HG02763 (cell line): ENCODE data around the gene RNF121.

Source experiments
- ATAC-seq: cut with Tn5 transposase; IDR thresholded peaks from one replicate; pipeline ENCODE4 v1.9.1; 2021; ENCODE audit warnings: mild to moderate bottlenecking, moderate library complexity; ENCODE audit not compliant: unreplicated experiment

RNF121 gene

DNA sequence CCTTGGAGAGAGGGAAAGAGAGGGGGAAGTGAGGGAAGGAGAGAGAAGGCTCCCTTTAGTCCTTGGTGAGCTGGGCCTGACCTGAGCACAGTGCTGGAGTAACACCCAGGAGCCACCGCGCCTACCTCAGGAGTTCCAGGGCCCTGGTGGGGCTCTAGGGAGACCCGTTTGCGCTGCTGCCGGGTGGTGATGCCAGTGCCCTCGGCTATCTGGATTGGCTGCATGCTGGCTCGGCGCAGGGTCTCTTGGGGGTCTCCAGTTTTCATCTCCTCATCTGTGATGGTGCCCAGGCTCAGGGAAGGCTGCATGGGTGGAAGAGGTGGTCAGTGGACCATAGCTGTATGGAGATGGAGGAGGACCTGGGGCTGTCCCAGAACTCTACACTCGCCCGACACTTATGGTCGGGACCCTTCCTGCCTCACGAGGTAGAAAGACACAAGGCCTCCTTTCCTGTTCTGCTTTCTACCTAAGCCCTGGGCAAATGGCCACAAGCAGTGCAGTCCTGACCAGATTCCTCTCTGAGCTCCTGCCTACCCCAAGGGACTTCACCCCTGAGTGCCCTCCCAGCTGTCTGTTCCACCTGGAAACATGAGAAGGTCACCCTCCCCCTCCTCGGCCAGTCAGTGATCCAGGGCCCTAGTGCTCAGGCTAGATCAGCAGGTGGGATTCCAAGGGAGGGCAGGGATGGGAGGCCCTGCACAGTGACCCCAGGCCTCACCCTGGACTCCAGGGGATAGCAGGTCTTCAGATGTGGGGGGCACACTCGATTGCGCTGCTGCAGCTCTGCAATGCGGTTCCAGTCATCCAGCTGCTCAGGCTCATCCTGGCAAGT is 75.9 kb downstream of the RNF121 start:
- ATAC-seq: no peak

DNA sequence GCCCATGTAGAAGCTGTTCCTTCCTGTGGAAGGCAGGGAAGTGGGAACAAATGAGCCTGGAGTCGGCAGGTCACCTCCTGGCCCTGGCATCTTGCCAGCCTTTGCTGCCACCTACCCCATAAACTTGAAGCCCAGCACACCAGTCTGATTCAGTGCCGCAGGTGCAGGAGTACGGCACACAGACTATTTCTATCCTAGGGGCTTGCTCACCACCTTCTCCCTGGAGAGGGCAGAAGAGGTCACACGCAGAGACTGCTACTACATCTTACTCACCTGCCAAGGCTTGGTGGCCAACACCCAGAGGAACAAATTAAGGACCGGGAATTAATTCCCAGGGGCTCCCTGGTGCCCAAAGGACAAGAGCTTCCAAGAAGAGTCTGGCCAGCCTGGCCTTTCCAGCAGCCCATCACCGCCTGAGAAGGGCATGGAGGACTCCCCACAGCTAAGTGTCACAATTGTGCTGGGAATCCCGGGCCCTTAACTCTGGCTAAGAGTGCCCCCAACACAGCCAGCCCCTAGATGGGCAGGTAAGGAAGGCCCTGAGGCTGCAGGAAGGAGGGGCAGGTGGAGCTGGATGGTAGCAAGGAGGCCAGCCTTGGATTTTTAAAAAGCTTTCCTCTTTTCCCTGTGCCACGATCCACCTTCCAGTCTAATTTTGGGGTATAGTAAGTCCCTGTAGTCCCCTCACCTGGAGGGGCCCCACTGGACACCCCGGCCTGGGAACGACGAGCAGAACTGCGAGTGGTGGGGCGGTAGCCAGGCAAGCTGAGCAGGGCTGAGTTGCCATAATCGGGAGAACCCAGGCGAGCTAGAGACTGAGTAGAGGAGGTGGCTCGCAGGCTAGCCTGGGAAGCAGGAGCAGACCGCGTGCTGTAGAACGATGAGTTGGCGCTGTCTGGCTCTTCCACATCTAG is 76.8 kb downstream of the RNF121 start:
- no peak for ATAC-seq

DNA sequence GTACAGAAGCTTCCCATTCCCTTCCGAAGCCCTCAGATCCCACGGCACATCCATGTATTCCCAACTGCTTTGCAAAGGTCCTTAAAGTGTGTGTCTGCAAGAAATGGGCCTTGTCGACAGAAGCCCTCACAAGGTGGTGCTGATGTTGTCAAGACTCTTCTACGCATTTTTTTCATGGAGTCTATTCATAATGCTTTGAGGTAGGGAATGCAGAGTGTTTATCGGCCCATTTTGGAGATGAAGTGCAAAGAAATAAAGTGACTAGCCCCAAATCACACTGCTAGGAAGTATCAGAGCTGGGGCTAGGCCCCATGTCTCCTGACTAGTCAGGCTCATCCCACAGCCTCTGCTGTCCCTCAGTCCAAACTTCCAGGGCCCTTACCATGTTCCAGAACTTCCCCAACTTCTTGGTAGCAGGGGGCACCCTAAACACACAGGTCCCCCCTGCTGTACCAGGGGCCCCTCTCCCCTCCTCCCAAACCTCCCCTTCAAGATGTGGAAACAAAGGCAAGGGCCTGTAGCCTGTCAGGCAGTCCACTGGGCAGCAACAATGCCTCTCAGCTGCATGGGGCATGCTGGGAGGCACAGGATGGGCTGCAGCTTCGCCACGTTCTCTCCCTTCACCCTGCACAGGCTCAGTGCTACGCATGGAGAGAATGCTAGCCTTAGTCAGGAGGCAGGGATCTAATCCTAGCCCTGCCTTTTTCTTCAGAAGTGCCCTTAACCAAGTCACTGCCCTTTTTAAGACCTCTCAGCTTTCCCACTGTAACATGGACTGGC is 77.7 kb downstream of the RNF121 start:
- no peak for ATAC-seq

DNA sequence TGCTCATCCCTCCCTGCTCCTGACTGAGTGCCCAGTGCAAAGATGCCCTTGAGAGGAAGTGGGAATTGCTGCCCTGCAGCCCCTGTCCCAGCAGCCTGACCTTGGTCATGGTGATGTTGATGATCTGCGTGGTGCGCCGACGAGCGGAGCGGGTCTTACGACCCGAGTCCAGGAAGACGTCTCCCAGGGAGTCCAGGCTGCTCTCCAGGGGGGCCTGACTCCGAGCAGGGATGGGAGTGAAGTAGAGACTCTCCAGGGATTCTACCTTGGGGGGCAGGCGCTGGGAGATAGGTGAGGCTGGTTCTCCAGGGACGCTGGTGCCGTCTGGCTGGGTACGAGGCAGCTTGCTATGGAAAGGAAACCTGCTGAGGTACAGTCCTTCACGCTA is 78.2 kb downstream of the RNF121 start:
- ATAC-seq: no peak

DNA sequence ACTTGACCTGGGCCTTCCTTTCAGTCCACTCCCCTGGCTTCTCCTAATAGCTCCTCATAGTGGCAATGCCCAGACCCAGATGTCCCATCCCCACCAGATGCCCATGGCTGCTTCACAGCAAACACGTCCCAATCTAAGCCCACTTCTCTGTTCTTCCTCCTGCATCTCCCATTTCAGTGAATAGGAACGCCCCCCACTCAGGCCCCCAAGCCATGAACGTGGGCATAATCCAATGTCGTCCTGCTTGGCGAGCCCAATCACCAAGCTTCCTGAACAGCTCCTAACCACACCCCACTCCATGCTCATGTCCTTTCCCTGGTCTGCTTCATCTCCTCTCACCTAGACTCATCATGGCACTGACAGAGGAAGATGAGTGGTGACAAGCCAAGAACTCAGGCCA is 78.7 kb downstream of the RNF121 start:
- ATAC-seq: no peak

DNA sequence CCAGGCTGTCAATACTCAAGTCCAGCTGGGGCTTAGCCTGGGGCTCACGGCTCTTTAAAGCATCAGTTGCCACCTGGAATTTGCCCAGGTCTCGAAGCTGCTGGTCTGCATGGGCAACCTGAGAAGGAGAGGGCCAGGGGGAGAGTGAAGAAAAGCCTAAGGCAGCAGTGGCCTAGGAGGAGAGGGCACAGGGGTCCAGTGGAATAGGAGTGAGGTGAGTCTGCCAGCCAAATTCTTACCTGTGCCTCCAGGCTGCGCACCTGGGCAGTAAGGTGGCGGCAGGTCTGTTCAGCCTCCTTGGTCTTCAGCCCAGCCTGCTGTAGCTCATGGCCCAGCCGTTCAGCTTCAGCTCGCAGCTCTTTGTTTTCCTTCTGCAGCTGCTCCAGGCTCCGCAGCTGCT is 79.9 kb downstream of the RNF121 start:
- ATAC-seq: no peak

DNA sequence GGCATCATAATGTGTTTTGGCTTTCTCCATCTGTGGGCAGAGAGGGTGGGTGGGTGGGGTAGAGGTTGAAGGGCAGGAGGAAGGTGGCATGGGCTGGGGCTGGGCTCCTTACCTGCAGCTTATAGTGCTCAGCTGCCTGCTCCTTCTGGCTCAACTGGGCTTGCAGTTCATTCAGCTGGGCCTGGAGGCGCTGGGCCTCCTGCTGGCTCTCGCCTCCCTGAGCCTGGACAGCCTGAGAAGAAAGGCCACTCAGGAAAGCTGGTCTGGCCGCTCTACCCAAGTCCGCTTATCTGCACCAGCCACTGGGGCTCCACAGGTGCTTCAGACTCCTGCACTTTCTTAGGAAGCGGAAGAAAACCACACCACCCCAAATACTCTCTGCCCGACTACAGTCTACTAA is 80.3 kb downstream of the RNF121 start:
- ATAC-seq: no peak

DNA sequence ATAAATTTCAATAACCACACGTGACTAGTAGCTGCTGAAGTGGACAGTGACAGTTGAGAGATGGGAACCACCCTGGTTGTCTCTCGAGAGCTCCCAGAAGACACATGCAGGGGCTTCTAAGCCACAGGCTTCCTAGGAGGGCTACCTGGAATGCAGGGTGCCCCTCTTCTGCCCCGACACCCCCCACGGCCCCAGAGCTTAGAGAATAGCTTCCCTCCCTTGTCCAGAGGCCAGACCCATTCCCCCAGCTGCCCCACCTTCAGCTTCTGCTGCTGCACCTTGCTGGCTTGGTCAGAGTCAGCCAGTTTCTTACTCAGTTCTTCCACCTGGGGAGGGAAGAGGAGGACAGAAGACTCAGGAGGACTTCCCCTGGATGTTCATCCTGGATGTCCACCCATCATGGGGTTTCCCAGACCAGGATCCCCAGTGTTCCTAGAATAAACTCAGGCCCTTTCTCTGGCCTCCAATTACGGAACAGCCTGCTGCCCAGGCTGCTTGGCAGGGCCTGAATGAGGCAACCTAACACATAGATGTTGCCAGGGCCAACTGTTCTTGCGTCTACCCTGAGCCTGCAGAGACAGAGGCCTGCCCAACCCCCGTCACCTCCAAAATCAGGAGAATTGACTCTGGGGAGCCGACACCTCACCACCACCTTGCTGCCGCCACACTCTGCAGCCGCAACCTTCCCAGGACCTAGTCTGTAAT is 81.8 kb downstream of the RNF121 start:
- no peak for ATAC-seq

DNA sequence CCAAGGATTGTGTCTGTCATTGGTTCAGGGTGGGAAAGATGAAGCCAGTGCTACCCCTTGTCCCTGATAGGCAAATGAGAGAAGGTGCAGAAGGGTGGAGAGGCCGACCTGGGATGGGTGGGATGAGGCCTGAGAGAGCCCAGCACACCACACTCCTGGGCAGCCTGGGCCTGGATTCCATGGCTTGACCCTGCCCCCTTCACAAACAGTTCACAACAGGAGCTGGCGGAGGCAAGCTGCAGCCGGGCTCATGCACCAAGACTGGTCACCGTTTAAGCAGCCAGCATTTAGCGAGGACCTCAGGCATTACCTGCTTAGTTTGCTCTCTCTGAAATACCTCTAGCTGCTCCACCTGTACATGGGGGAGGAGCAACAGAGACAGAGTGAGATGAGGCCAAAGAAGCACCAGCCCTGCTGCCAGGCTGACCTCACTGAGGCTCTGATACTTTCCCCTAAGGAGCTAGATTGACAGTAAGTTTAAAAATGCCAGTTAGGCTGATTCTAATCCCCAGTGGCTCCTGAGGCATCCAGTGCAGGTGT is 83.3 kb downstream of the RNF121 start:
- no peak for ATAC-seq

DNA sequence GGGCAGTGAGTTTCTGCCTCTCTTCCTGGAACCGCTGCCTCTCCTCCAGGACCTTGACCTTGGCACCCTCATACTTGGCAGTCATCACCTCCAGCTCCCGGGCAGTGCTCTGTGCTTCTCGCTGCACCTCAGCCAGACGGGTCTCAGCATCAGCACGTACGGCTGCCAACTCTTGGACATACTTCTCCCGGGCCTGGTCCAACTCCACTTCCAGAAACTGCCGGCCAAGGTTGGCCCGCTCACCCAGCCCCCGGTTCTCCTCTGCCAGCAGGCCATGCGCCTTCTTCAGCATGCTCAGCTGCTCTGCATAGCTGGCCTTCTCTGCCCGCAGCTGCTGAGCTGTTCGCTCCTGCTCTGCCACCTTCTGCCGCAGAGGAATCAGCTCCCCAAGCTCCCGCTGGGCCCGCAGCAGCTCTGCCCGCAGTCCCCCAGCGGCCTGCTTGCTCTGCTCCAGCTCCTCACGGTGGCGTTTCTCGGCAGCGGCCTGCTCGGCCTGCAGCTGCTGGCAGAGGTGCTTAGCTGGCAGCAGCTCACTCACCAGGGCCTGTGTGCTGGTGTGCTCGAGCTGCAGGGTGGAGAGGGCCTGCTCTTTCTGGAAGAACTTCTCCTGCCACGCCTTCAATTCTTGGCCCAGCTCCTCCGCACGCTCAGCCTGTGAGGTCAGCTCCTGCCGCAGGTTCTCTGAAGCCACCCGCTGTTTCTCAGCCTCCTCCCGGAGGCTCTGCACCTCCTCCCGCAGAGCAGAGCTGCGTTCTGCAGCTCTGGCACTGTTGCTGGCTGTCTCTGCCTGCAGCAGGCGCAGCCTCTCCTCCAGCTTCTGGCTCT is 84.3 kb downstream of the RNF121 start:
- ATAC-seq: no peak

DNA sequence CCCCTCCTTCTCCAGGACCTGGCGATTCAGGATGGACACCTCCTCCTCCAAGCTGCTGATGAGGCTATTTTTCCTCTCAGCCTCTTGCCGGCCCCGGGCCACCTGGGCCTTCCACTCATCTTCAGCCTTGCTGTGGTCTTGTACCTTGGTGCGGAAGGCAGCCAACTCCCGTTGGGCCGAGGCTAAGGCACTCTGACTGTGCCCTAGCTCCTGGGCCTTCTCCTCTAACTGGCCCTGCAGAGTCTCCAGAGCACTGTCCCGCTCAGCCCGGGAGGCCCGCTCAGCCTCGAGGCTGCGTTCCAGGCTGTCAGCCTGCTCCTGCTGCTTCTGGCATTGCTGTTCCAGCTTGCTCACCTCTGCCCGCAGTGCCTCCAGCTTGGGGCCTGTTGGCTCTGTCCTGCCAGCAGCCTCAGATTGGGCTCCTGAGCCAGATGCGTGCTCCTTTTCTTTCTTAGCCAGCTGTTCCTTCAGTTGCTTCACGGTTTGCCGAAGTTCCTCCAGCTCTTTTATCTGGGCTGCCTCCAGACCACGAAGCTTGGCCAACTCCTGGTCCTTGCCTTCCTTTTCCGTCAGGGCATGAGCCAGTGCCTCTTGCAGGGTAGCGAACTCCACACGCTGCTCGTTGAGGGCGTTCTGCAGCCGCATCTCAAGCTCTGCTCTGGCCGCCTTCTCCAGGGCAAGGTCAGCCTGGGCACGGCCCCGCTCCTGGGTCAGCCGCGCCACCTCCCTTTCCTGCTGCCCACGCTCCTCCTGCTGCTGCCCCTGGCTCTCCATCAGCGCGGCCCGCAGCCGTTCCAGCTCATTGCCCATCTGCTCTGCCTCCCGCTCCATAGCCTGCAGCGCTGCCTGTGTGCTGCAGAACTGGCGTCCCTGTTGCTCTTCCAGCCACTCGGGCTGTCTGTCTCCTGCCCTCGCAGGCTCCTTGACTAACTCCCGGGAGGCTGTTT is 85.2 kb downstream of the RNF121 start:
- no peak for ATAC-seq

DNA sequence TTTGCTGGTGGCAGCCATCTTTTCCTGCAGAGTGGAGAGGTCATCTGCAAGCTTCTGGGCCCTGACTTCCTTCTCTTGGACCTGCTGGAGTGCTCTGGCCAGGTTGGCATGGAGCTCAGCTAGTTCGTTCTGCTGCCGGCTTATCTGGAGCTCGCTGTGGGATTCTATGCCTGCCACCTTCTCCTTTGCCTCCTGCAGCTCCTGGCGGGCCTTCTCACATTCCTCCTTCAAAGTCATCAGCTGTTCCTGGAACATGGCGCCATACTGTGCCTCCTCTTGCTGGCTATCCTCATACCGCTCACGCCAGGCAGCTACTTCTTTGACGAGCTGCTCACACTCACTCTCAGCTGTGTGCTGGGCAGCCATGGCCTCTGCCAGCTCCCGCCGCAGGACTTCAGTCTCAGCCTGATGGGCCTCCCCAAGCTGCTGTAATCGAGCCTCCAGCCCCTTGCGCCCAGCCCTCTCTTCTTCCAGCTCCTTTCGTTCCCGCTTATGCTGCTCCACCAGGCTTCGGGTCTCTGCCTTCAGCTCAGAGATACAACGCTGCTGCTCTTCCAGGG is 86.0 kb downstream of the RNF121 start:
- no peak for ATAC-seq

DNA sequence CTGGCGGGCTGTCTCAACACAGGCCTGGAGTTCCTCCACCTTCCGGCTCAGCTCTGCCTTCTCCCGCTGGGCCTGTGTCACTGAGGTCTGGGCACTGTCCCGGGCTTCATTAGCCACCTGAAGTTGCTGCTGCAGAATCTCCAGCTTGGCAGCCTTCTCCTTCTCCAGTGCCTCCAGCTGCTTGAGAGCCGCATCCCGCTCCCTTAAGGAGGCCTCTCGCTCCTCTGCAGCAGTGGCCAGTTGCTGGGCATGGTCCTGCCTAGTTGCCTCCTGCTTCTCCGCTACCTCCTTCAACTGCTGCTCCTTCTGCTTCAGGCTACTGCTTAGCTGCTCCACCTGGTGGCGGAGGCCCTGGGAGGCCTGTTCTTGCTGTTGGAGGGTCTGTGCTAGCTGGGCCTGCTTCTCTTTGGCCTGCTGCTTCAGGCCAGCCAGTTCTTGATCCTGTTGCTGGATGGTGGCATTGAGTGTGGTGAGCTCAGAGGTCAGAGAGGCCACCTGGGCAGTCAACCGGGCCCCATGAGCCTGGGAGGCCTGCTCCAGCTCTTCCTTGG is 86.7 kb downstream of the RNF121 start:
- ATAC-seq: no peak

DNA sequence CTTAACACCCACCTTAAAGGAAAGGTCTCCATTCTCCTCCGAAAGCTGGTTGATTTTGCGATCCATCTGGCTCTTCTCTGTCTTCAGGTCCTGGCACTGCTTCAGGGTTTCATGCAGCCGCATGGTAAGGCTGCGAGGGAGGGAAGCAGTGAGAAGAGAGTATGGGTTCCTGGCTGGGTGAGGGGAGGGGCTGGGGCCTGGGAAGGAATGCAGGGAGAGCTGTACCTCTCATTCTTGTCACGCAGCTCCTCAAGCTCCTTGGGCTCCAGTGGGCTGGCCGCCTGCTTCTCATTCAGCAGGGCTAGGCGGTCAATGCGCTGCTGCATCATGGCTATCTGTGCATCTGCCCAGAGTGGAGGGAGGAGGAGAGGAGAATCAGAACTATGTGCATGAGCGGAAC is 89.3 kb downstream of the RNF121 start:
- no peak for ATAC-seq

DNA sequence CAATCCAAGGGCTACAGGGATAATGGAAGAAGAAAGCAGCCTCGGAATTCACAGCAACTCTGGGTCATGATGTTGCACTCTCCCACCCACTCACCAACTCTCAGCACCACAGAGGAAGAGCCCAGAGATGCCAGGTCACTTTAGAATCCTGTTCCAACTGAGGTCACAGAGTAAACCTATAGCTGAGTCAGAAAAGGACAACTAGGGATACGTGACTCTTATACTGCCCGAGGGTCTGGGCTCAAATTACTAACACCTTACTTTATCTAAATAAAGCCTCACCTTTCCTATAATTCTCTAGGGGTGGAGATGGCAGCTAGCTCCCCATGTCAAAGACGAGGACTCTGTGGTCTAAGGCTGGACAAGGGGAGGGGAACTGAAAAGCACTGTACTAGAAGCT is 94.5 kb downstream of the RNF121 start:
- ATAC-seq: no peak

DNA sequence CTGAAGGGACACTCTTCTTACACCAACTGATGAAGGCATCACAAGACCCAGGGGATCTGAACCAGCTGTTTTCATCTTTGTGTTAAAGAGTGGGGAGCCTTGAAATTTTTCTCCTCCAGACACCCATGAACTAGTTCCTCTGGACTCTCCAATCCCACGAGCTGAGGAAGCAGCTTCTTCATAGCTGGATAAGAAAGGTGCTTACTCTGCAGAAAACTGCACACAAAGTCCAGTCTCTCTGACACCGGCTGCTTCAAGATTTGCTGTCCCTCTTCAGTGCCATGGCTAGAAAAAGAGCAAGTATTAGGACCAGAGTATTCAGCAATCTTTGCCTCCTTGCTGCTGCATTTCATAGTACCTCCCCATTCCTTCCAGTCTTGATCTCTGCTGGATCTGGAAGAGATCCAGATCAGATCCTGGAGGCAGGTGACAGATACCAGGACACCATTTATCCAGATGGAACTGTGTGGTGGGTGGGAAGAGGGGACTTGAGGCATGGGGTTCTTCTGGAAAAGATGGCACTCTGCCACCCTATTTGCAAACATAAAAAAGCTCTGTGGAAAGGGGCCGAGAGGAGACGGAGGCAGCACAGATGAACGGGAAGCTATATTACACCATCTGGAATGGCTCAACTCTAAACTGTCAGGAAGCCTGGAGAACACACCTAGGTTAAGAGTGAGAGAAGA is 95.4 kb downstream of the RNF121 start:
- ATAC-seq: no peak

DNA sequence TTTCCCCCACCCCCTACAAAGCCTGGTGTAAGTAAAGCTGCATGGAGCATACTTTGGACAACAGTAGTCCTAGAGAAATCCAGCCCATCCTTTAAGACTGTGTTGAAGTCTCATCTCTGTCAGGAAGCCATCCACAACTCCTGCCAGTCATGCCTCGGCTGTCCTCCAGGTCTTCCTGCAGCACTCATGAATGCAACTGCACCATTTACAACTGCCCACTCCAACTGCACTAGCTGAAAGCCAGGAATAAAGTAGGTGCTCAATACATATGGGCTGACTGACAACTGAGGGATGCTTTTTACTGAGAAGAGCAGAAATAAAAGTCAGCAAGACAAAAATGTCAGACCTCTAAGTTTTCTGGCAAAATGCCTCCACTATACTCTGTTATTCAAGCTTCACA is 97.2 kb downstream of the RNF121 start:
- no peak for ATAC-seq
